ENCODE data around the gene PTMA. TPM values are rescaled to one million over a fixed set of nuclear protein-coding genes. Genes with fewer than 3 reads are reported as not detected.

PTMA gene
- total and polyA plus RNA-seq, 9 of the 15 experiments (the other 6 are each of a cell fraction or from before 2014, with no cell fraction given), result 429 to 2,322 (median 1,578) TPM

DNA sequence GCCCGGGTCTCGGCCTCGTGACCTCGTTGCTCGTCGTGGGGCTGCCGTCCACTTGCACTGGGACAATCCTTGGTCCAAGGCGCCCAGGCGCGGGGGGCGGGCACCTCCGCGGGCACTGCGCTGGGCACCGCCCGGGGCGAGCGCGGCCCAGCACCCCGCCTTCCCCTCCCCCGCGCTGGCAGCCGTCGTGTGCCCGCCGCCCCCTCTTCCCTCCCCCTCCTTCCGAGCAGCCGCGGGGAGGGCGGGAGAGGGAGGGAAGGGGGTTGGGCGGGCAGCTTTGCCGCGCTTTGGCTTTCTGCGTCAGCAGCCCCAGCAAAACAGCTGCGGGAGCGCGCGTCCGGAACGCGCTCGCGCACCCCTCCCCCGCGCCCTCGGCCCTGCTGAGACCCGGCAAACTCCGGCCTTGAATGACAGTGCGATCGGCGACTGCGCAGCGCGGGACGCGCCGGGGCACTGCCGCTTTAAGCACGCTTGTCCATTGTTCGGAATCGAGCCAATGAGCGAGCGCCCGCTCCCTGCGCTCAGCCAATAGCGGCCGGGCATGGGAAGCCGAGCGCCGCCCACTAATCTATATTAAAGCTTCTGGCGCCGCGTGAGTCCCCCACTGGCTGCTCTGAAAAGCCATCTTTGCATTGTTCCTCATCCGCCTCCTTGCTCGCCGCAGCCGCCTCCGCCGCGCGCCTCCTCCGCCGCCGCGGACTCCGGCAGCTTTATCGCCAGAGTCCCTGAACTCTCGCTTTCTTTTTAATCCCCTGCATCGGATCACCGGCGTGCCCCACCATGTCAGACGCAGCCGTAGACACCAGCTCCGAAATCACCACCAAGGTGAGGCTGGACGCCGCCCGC lies at the start of gene PTMA (continued):
- peak; percentile 73; the same call in 1 of the 2 replicates for TF ChIP-seq MYC (IDR thresholded peaks at IDR 0.05; ENCODE audit: low read depth, low read length)
- peak; percentile 54; the same call in 1 of the 2 replicates for TF ChIP-seq MYC (CRISPR knock-in tag; IDR thresholded peaks at IDR 0.05; ENCODE audit: borderline replicate concordance, low read depth)
- no peak for TF ChIP-seq ILF3 (IDR thresholded peaks at IDR 0.05; ENCODE audit: borderline replicate concordance)
- TF ChIP-seq SMARCB1 (IDR thresholded peaks at IDR 0.05; ENCODE audit: insufficient read length, low read depth), result no peak
- TF ChIP-seq RBBP5 (IDR thresholded peaks at IDR 0.05; ENCODE audit: borderline replicate concordance, insufficient read depth, low read length, poor library complexity, severe bottlenecking), result no peak
- no peak for TF ChIP-seq ZNF224 (CRISPR knock-in tag; IDR thresholded peaks at IDR 0.05)
- TF ChIP-seq ID3 (CRISPR knock-in tag; IDR thresholded peaks at IDR 0.05), result no peak
- no peak for TF ChIP-seq ID3 (tag; IDR thresholded peaks at IDR 0.05)
- TF ChIP-seq HSF4 (CRISPR knock-in tag; IDR thresholded peaks at IDR 0.05; ENCODE audit: borderline replicate concordance), result no peak
- no peak for TF ChIP-seq SMARCC2 (IDR thresholded peaks at IDR 0.05; ENCODE audit: low read depth)
- no peak for TF ChIP-seq NCOA2 (IDR thresholded peaks at IDR 0.05; ENCODE audit: partially characterized antibody in 2 of 2)
- TF ChIP-seq, protein P1, sequence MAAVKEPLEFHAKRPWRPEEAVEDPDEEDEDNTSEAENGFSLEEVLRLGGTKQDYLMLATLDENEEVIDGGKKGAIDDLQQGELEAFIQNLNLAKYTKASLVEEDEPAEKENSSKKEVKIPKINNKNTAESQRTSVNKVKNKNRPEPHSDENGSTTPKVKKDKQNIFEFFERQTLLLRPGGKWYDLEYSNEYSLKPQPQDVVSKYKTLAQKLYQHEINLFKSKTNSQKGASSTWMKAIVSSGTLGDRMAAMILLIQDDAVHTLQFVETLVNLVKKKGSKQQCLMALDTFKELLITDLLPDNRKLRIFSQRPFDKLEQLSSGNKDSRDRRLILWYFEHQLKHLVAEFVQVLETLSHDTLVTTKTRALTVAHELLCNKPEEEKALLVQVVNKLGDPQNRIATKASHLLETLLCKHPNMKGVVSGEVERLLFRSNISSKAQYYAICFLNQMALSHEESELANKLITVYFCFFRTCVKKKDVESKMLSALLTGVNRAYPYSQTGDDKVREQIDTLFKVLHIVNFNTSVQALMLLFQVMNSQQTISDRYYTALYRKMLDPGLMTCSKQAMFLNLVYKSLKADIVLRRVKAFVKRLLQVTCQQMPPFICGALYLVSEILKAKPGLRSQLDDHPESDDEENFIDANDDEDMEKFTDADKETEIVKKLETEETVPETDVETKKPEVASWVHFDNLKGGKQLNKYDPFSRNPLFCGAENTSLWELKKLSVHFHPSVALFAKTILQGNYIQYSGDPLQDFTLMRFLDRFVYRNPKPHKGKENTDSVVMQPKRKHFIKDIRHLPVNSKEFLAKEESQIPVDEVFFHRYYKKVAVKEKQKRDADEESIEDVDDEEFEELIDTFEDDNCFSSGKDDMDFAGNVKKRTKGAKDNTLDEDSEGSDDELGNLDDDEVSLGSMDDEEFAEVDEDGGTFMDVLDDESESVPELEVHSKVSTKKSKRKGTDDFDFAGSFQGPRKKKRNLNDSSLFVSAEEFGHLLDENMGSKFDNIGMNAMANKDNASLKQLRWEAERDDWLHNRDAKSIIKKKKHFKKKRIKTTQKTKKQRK (IDR thresholded peaks at IDR 0.05; ENCODE audit: borderline replicate concordance, low read depth, low read length), result no peak
- no peak for TF ChIP-seq ZC3H4 (CRISPR knock-in tag; IDR thresholded peaks at IDR 0.05; ENCODE audit: borderline replicate concordance)
- TF ChIP-seq ZBTB5 (IDR thresholded peaks at IDR 0.05), result no peak
- no peak for TF ChIP-seq JUNB (CRISPR knock-in tag; conservative IDR thresholded peaks at IDR 0.05)
- TF ChIP-seq PML (IDR thresholded peaks at IDR 0.05; ENCODE audit: low read length), result peak; percentile 84
- TF ChIP-seq TCF7L2 (IDR thresholded peaks at IDR 0.05; ENCODE audit: low read depth, low read length), result no peak
- TF ChIP-seq CSDE1 (IDR thresholded peaks at IDR 0.05), result no peak
- no peak for TF ChIP-seq CAMTA2 (CRISPR knock-in tag; conservative IDR thresholded peaks at IDR 0.05)
- TF ChIP-seq FOXO4 (CRISPR knock-in tag; IDR thresholded peaks at IDR 0.05), result no peak

Data from K562 (cell line).